ENCODE measurements around the gene MYL6. TPM values are rescaled to one million over a fixed set of nuclear protein-coding genes. Genes with fewer than 3 reads are reported as not detected.

Gene MYL6
- total RNA-seq, 1 experiment from 2014 or later = 716 TPM

- Mint-ChIP-seq H3K36me3 (ENCODE audit: insufficient read depth, unreplicated experiment) (peaks cover 63% of the 10 kb centered on the region), H3K27me3 (ENCODE audit: insufficient read depth, unreplicated experiment) (no peaks in the 10 kb centered on the region), H3K27ac (ENCODE audit: low read depth, unreplicated experiment) (no peak overlapping the region), H3K9me3 (ENCODE audit: unreplicated experiment) (no peaks in the 10 kb centered on the region), H3K4me1 (ENCODE audit: insufficient read depth, unreplicated experiment) (peaks cover 19% of the 10 kb centered on the region), H3K4me3 (ENCODE audit: unreplicated experiment) (no peak overlapping the region)
- POLR2A ChIA-PET = interaction anchor here (1.4 to 2.4 kb wide), 2 partner anchors 9 to 17 kb away, joined by 5 to 7 read pairs; partner anchors contain the start of gene MYL6B
- intact Hi-C loops (cut with micrococcal nuclease) = no loop called here
- no peak for TF ChIP-seq CTCF (IDR thresholded peaks at IDR 0.05; ENCODE audit: unreplicated experiment)
- CTCF ChIA-PET = interaction anchor here (1.0 to 1.5 kb wide), 4 partner anchors 13 to 37 kb away, joined by 3 to 4 read pairs (median 3); partner anchors contain the start of gene ESYT1
- no TSS peak for BruUV-seq (replicated peaks)
- no peak for DNase-seq (ENCODE audit: unreplicated experiment)
Observed at GRCh38 chr12:56143217-56143616, 14.9 kb upstream of the MYL6 start.

GRCh38 chr12:56143870-56144269, 14.3 kb upstream of the MYL6 start:
- no peak for DNase-seq (ENCODE audit: unreplicated experiment)
- H3K4me3 Mint-ChIP-seq (ENCODE audit: unreplicated experiment) = no peak overlapping the region
- intact Hi-C loops (cut with micrococcal nuclease) = no loop called here
- no peak for TF ChIP-seq CTCF (IDR thresholded peaks at IDR 0.05; ENCODE audit: unreplicated experiment)
- ChIA-PET POLR2A (interaction anchor here (1.4 to 2.4 kb wide), 3 partner anchors 8 to 18 kb away, joined by 5 to 10 read pairs (median 7); partner anchors contain the start of genes MYL6 and MYL6B), CTCF (interaction anchor here (0.6 to 1.1 kb wide), 5 partner anchors 14 to 981 kb away, joined by 3 to 4 read pairs (median 3); partner anchors contain the start of gene ESYT1)
- no peak overlapping the region for H3K27ac Mint-ChIP-seq (ENCODE audit: low read depth, unreplicated experiment)
- no peaks in the 10 kb centered on the region for H3K27me3 Mint-ChIP-seq (ENCODE audit: insufficient read depth, unreplicated experiment)
- H3K4me1 Mint-ChIP-seq (ENCODE audit: insufficient read depth, unreplicated experiment) = peaks cover 19% of the 10 kb centered on the region
- peaks cover 56% of the 10 kb centered on the region for H3K36me3 Mint-ChIP-seq (ENCODE audit: insufficient read depth, unreplicated experiment)
- H3K9me3 Mint-ChIP-seq (ENCODE audit: unreplicated experiment) = no peaks in the 10 kb centered on the region
- no TSS peak for BruUV-seq (replicated peaks)

GRCh38 chr12:56145217-56145616, 12.9 kb upstream of the MYL6 start:
- Mint-ChIP-seq H3K27ac (ENCODE audit: low read depth, unreplicated experiment) (no peak overlapping the region), H3K9me3 (ENCODE audit: unreplicated experiment) (no peaks in the 10 kb centered on the region), H3K36me3 (ENCODE audit: insufficient read depth, unreplicated experiment) (peaks cover 48% of the 10 kb centered on the region), H3K27me3 (ENCODE audit: insufficient read depth, unreplicated experiment) (no peaks in the 10 kb centered on the region), H3K4me3 (ENCODE audit: unreplicated experiment) (no peak overlapping the region), H3K4me1 (ENCODE audit: insufficient read depth, unreplicated experiment) (peaks cover 19% of the 10 kb centered on the region)
- no TSS peak for BruUV-seq (replicated peaks)
- POLR2A ChIA-PET = interaction anchor here (0.5 to 2.0 kb wide), 4 partner anchors 14 to 504 kb away, joined by 3 to 10 read pairs (median 3); partner anchors contain the start of gene MYL6
- intact Hi-C loops (cut with micrococcal nuclease) = no loop called here
- TF ChIP-seq CTCF (IDR thresholded peaks at IDR 0.05; ENCODE audit: unreplicated experiment) = no peak
- DNase-seq (ENCODE audit: unreplicated experiment) = no peak
- CTCF ChIA-PET = interaction anchor here (0.6 kb wide), 1 partner anchor 83 kb away, joined by 3 read pairs; no protein-coding TSS in a partner anchor

- H3K36me3 Mint-ChIP-seq (ENCODE audit: insufficient read depth, unreplicated experiment) = peaks cover 33% of the 10 kb centered on the region
- CTCF ChIA-PET = interaction anchor here (3.3 kb wide), 1 partner anchor 28 kb away, joined by 19 read pairs; the partner anchor contains the start of gene ZC3H10
- intact Hi-C loops (cut with micrococcal nuclease) = no loop called here
- H3K9me3 Mint-ChIP-seq (ENCODE audit: unreplicated experiment) = no peaks in the 10 kb centered on the region
- H3K27ac Mint-ChIP-seq (ENCODE audit: low read depth, unreplicated experiment) = no peak overlapping the region
- no peak overlapping the region for H3K4me3 Mint-ChIP-seq (ENCODE audit: unreplicated experiment)
- BruUV-seq (replicated peaks) = TSS peak; percentile 10
- POLR2A ChIA-PET = interaction anchor here (1.9 kb wide), 1 partner anchor 12 kb away, joined by 6 read pairs; the partner anchor contains the start of gene MYL6
- H3K27me3 Mint-ChIP-seq (ENCODE audit: insufficient read depth, unreplicated experiment) = no peaks in the 10 kb centered on the region
- H3K4me1 Mint-ChIP-seq (ENCODE audit: insufficient read depth, unreplicated experiment) = peaks cover 24% of the 10 kb centered on the region
- DNase-seq (ENCODE audit: unreplicated experiment) = peak; percentile 36
- TF ChIP-seq CTCF (IDR thresholded peaks at IDR 0.05; ENCODE audit: unreplicated experiment) = no peak
Observed at GRCh38 chr12:56146492-56147460, 11.4 kb upstream of the MYL6 start.

Data from MCF 10A (cell line).